Measurements from ENCODE around the gene RCVRN.

Gene RCVRN

GRCh38 chr17:9855036-9855435 is 50.0 kb downstream of the RCVRN start:
- intact Hi-C loops (cut with DNase I; ENCODE audit: low total_unique reads), result no loop called here
- Histone ChIP-seq H3K27ac (no peak overlapping the region), H3K27me3 (no peaks in the 10 kb centered on the region), H3K9me3 (peaks cover 0 to 9% (median 0%) of the 10 kb centered on the region in 3 donors), H3K36me3 (no peaks in the 10 kb centered on the region), H3K4me3 (no peak overlapping the region), H3K4me1 (no peaks in the 10 kb centered on the region)
- no peak for DNase-seq
- TF ChIP-seq CTCF (IDR thresholded peaks at IDR 0.05), result no peak

DNA sequence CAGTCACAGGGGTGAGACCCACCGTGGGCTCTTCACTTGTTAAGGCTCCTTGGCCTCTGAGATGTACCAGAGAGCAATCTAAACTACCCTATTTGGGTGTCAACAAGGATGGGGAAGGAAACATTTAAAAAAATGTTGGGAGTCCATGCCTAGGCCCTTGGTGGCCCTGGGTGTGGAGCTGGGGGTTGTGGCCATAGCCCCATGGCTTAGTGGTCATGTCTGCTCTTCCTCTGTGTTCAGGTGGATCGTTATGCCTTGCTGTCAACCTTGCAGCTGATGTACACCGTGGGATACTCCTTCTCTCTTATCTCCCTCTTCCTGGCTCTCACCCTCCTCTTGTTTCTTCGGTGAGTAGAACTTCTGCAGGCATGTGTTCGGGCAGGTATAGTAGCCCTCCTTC is 50.8 kb downstream of the RCVRN start:
- Histone ChIP-seq H3K36me3 (no peaks in the 10 kb centered on the region), H3K9me3 (peaks cover 0 to 8% (median 0%) of the 10 kb centered on the region in 3 donors), H3K27ac (no peak overlapping the region), H3K4me3 (no peak overlapping the region), H3K27me3 (no peaks in the 10 kb centered on the region), H3K4me1 (no peaks in the 10 kb centered on the region)
- intact Hi-C loops (cut with DNase I; ENCODE audit: low total_unique reads), result no loop called here
- no peak for TF ChIP-seq CTCF (IDR thresholded peaks at IDR 0.05)
- no peak for DNase-seq

DNA sequence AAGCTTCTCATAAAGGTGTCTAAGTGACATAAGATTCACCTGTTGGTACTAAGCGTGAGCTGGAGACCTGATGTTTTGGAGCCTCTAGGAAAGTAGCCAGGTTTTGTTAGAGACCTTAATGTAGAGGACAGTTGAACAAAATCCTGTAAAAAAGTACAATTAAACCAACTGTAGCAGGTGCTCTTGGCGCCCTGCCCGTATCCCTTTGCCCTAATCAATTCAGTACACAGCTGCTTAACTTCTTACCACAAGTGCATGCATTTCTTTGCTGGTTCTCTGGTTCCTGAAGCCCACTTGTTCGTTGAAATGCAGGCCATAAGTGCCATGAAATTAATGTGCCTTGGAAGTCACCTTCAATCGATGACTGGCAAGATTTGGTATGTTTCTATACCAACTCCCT is 54.9 kb downstream of the RCVRN start:
- Histone ChIP-seq H3K4me3 (no peak overlapping the region), H3K27me3 (no peaks in the 10 kb centered on the region), H3K9me3 (no peaks in the 10 kb centered on the region), H3K36me3 (no peaks in the 10 kb centered on the region), H3K4me1 (no peaks in the 10 kb centered on the region), H3K27ac (no peak overlapping the region)
- TF ChIP-seq CTCF (IDR thresholded peaks at IDR 0.05), result no peak
- no peak for DNase-seq
- intact Hi-C loops (cut with DNase I; ENCODE audit: low total_unique reads), result no loop called here

Measured in tibial artery (tissue), 4 donors.